K562 (cell line): ENCODE measurements around the gene SYF2. TPM values are rescaled to one million over a fixed set of nuclear protein-coding genes. Genes with fewer than 3 reads are reported as not detected.
A peak's percentile ranks its signal among the peaks of the same experiment; 100 is the strongest.

Source experiments
- BRF1 ChIP-seq: IDR thresholded peaks from 3 replicates; pipeline ENCODE4 v1.6.1; 2011; ENCODE audit warnings: borderline replicate concordance, mild to moderate bottlenecking; ENCODE audit not compliant: insufficient read length; ENCODE audit errors: extremely low read depth
- CREM ChIP-seq: IDR thresholded peaks from 2 replicates; pipeline ENCODE4 v1.6.1; 2014; ENCODE audit warnings: antibody characterized with exemption, low read depth
- CTCF ChIP-seq, 3 experiments: IDR thresholded peaks in 2 of 3; conservative IDR thresholded peaks in 1 of 3; 2 replicates each; pipeline ENCODE4 v1.5.1; 2011 to 2012; ENCODE audit warnings: low read length in 3 of 3, mild to moderate bottlenecking in 3 of 3, control low read depth in 2 of 3, improper control_type of control experiment in 1 of 3, inconsistent platforms in 1 of 3, low read depth in 1 of 3, mixed read lengths in 1 of 3, moderate library complexity in 1 of 3; ENCODE audit not compliant: insufficient read depth in 2 of 3
- E2F1 ChIP-seq: sonication (generic); formaldehyde crosslinking; IDR thresholded peaks from 2 replicates; pipeline ENCODE4 v1.8.1; 2023; ENCODE audit warnings: mild to moderate bottlenecking, missing genetic modification reagents, moderate library complexity
- FOXJ2 ChIP-seq: fragments of 200-800 bp; sonication (Bioruptor generic); IDR thresholded peaks from 2 replicates; pipeline ENCODE4 v1.6.1; 2016; ENCODE audit warnings: missing genetic modification characterization, missing compliant biosample characterization
- HCFC1 ChIP-seq: IDR thresholded peaks from 2 replicates; pipeline ENCODE4 v1.6.1; 2012; ENCODE audit warnings: low read depth, low read length, improper control_type of control experiment
- HMG20A ChIP-seq: fragments of 450-650 bp; formaldehyde crosslinking; conservative IDR thresholded peaks from 2 replicates; pipeline ENCODE4 v1.4.0; 2020; ENCODE audit warnings: mild to moderate bottlenecking, mixed read lengths
- MXI1 ChIP-seq: IDR thresholded peaks from 2 replicates; pipeline ENCODE4 v1.6.1; 2011; ENCODE audit warnings: low read depth, mild to moderate bottlenecking, improper control_type of control experiment, low read length
- NBN ChIP-seq: fragments of 450-650 bp; IDR thresholded peaks from 2 replicates; pipeline ENCODE4 v1.6.1; 2016; ENCODE audit warnings: low read depth, mild to moderate bottlenecking
- NR2F6 ChIP-seq: fragments of 450-650 bp; formaldehyde crosslinking; IDR thresholded peaks from 2 replicates; pipeline ENCODE4 v1.4.0; 2020; ENCODE audit warnings: mild to moderate bottlenecking
- POLR2B ChIP-seq: fragments of 450-650 bp; IDR thresholded peaks from 2 replicates; pipeline ENCODE4 v1.6.1; 2018; ENCODE audit warnings: low read depth; ENCODE audit not compliant: partially characterized antibody
- RBFOX2 ChIP-seq: fragments of 200-400 bp; formaldehyde crosslinking; IDR thresholded peaks from 2 replicates; pipeline ENCODE4 v1.6.1; 2017; ENCODE audit warnings: low read depth, mild to moderate bottlenecking, low read length, moderate library complexity
- SRF ChIP-seq, 2 experiments: fragments of 250-450, 450-650 bp in 1 of 2; sonication (Bioruptor Pico) in 1 of 2; sonication (generic) in 1 of 2; formaldehyde crosslinking; IDR thresholded peaks; 2 replicates each; pipeline versions ENCODE4 v1.5.0 to v1.5.1; 2020 to 2022; ENCODE audit warnings: mild to moderate bottlenecking in 1 of 2, missing genetic modification reagents in 1 of 2
- STAT6 ChIP-seq: sonication (generic); formaldehyde crosslinking; IDR thresholded peaks from 2 replicates; pipeline ENCODE4 v1.8.1; 2023; ENCODE audit warnings: mild to moderate bottlenecking, missing genetic modification reagents
- XRCC5 ChIP-seq: fragments of 200-400 bp; formaldehyde crosslinking; IDR thresholded peaks from 2 replicates; pipeline ENCODE4 v1.6.1; 2017; ENCODE audit warnings: low read depth, mild to moderate bottlenecking, low read length
- YBX1 ChIP-seq: fragments of 450-650 bp; IDR thresholded peaks from 2 replicates; pipeline ENCODE4 v1.7.1; 2016; ENCODE audit warnings: mild to moderate bottlenecking
- ZKSCAN1 ChIP-seq: fragments of 150-350 bp; IDR thresholded peaks from 2 replicates; pipeline ENCODE4 v1.6.1; 2016; ENCODE audit warnings: low read depth, low read length
- ZNF75A ChIP-seq: fragments of 450-650 bp; formaldehyde crosslinking; IDR thresholded peaks from 2 replicates; pipeline ENCODE4 v1.4.0; 2020; ENCODE audit warnings: mild to moderate bottlenecking
- polyA plus RNA-seq, 8 experiments: library from polyadenylated mRNA; depleted of rRNA in 4 of 8; stranded (reverse) in 5 of 8; unstranded in 3 of 8; fragments of >200 nt; fragmentation: Nextera tagmentation in 2 of 8; fragmentation: Illumina TruSeq in 1 of 8; extraction: Ambion mirVana in 2 of 8; extraction: Trizol in 1 of 8; gene quantifications; 2 replicates each; pipeline versions ENCODE4 v1.2.1 to v1.2.3, GENCODE V29; 2011 to 2014; ENCODE audit warnings: inconsistent platforms in 1 of 8, missing spikeins in 1 of 8
- total RNA-seq, 7 experiments: library from RNA; depleted of rRNA in 6 of 7; stranded (reverse); fragments of >200 nt in 6 of 7; fragmentation: Illumina TruSeq in 2 of 7; extraction: Trizol in 2 of 7; gene quantifications; 2 replicates each; pipeline versions ENCODE4 v1.2.1 to v1.2.3, GENCODE V29; 2011 to 2021; ENCODE audit warnings: low replicate concordance in 1 of 7
- TF ChIP-seq, protein P1 (sequence below), 2 experiments: IDR thresholded peaks; 2 replicates each; pipeline ENCODE4 v1.6.1; 2012; ENCODE audit warnings: improper control_type of control experiment in 2 of 2, low read depth in 2 of 2, low read length in 2 of 2, borderline replicate concordance in 1 of 2

Gene SYF2
- total and polyA plus RNA-seq, 9 of the 15 experiments (the other 6 are each of a cell fraction or from before 2014, with no cell fraction given), result 20.9 to 69.0 (median 43.2) TPM

- TF ChIP-seq ZNF75A (CRISPR knock-in tag) (no peak), E2F1 (no peak; the same call in 1 of the 2 replicates), ZKSCAN1 (0 out of 2 replicates have a peak, but pooled peaks have one; percentile 63), HCFC1 (peak; percentile 64), FOXJ2 (tag) (peak; percentile 35; the same call in 1 of the 2 replicates), XRCC5 (no peak), MXI1 (peak; percentile 62; the same call in 1 of the 2 replicates), BRF1 (no peak), CTCF (IDR thresholded peaks at IDR 0.05 in 2 of 3, conservative IDR thresholded peaks at IDR 0.05 in 1 of 3; ENCODE audit: insufficient read depth in 2 of 3, low read depth in 1 of 3, low read length in 3 of 3) (no peak), NR2F6 (CRISPR knock-in tag) (peak; percentile 35; the same call in 1 of the 2 replicates), SRF (CRISPR knock-in tag; IDR thresholded peaks at IDR 0.05) (peak in 1 of 2 experiments; percentile 50; a peak in 2 of 4 replicates), YBX1 (no peak), CREM (peak; percentile 77), POLR2B (peak; percentile 82), HMG20A (CRISPR knock-in tag) (no peak), NBN (no peak), STAT6 (CRISPR knock-in tag) (peak; percentile 75; the same call in 1 of the 2 replicates), RBFOX2 (peak; percentile 92)
- TF ChIP-seq, protein P1, sequence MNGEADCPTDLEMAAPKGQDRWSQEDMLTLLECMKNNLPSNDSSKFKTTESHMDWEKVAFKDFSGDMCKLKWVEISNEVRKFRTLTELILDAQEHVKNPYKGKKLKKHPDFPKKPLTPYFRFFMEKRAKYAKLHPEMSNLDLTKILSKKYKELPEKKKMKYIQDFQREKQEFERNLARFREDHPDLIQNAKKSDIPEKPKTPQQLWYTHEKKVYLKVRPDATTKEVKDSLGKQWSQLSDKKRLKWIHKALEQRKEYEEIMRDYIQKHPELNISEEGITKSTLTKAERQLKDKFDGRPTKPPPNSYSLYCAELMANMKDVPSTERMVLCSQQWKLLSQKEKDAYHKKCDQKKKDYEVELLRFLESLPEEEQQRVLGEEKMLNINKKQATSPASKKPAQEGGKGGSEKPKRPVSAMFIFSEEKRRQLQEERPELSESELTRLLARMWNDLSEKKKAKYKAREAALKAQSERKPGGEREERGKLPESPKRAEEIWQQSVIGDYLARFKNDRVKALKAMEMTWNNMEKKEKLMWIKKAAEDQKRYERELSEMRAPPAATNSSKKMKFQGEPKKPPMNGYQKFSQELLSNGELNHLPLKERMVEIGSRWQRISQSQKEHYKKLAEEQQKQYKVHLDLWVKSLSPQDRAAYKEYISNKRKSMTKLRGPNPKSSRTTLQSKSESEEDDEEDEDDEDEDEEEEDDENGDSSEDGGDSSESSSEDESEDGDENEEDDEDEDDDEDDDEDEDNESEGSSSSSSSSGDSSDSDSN (IDR thresholded peaks at IDR 0.05; ENCODE audit: borderline replicate concordance in 1 of 2, low read depth in 2 of 2, low read length in 2 of 2), result 0 out of 4 replicates have a peak, but pooled peaks of 1 of the 2 experiments have one; percentile 2
Measured at GRCh38 chr1:25232027-25232865, at the start of gene SYF2 (continued).
